HTERT RPE-1 (cell line): ENCODE results near the gene LMO3.
"Not testable (repeated sequence)": the region's sequence is repeated elsewhere in the genome, so short reads cannot be mapped to it uniquely, and the experiment has no call there.

ENCODE experiments used
- in situ Hi-C: fragments of 300-500 bp; cut with MboI; formaldehyde crosslinking; loops from 4 replicates; pipeline ENCODE4 v1.14.3; 2020; ENCODE audit warnings: low sequenced_read_pairs

Gene LMO3

GRCh38 chr12:16553457-16553856 is 52.5 kb downstream of the LMO3 start:
- in situ Hi-C loops: no loop called here

GRCh38 chr12:16552301-16552700 is 53.7 kb downstream of the LMO3 start:
- in situ Hi-C loops: no loop called here

GRCh38 chr12:16545836-16546235 is 60.1 kb downstream of the LMO3 start:
- in situ Hi-C loops: no loop called here

DNA sequence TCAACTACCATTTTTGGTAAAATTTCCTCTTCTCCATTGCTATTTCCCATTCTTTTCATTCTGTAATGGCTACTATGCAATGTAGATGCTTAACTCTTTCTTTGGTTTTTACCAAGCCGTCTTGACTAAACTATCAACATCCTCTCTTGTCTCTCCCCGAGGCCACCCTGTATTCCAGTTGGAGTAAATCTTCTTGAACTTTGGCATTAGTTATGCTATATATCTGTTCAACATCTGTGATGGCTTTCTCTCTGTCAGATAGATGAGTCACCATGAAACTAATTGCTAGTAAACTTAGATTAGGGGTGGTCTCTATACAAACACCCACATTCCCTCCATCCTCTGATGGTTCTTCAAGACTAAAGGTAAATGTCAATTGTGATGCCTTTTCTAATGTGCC is 63.4 kb downstream of the LMO3 start:
- in situ Hi-C loops: no loop called here

- in situ Hi-C loops: not testable (repeated sequence)
Observed at GRCh38 chr12:16537652-16538051, 68.3 kb downstream of the LMO3 start.

DNA sequence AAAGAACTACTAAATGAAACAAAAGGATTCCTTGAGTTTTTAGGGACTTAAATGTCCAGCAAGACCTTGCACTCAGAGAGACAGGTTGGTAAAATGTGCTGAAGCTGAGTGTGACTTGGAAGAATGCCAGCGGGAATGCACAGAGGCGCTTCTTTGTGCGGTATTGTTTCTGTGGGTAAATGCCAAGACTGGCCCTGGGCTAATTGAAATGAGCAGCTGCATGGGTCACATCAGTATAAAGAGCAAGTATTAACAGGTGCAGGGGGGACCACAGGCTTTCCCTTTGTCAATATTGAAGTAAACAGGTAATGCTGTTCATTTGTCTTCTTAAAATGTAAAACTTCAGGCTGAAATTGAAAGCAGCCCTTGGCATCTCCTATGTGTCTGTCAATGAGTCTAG is 74.3 kb downstream of the LMO3 start:
- in situ Hi-C loops: no loop called here

- in situ Hi-C loops: no loop called here
Observed at GRCh38 chr12:16530268-16530850, 75.6 kb downstream of the LMO3 start.

- in situ Hi-C loops: no loop called here
Observed at GRCh38 chr12:16526693-16527092, 79.3 kb downstream of the LMO3 start.

DNA sequence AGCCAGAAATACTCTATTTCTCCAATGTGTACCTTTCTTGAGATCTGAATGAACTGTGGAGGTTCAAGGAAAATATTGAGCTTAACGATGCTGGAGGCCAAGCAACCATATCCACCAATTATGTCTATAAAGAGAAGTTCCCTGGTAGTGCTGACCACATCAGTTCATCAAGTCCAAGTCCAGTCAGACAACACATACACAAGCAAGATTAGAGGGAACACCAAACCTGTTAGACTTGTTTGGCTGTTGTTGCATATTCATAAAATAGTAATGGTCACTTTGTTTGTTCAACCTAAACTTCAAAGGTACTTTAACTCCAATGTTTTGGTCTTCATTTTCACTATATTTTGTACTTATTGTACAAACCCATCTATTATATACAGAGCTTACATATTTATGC is 81.6 kb downstream of the LMO3 start:
- in situ Hi-C loops: no loop called here

DNA sequence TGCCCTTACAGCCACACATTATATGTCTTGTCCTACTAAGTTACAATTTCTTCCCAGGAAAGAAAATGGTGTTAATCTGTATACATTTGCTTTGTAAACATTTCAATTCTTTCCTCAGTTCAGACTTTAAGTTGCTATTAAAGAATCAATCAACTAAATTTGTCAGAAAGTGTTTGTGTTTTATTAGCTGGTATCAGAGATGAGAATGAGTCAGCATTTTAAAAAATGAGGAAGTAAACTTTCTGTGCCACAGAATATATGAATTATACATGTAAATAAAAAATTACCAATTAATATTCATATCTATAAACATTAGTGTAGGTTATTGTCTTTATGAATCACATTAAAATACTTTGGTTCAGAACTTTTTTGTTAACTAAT is 82.0 kb downstream of the LMO3 start:
- in situ Hi-C loops: no loop called here

DNA sequence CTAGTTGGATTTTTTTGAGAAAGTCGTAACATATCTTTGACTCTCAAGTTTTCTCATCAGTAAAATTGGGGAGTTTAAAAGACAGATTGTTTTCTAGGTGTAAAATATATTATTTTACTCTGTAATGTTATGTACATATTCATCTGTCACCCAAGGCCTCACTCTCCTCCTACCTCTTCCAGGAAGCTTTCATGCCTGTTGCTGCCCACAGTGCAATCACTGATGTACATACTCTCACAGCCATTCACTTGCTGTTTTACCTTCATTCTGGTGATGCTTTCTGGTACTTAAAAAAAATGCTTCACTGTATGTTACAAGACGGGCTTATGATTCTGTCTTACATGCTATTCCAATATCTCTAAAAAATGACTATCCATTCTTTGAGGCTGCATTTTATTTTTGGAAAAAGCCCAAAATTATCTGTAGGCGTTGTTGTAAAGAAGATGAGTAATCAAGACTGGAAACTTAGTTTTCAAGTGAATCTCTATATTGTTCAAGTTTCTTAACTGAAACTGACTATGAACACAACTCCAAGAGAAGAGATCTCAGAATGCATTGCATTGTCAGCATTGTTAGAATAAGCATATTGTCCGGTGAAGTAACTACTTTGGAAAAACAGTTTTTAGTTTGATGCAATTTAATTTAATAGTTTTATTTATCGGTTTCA is 82.5 kb downstream of the LMO3 start:
- in situ Hi-C loops: no loop called here

DNA sequence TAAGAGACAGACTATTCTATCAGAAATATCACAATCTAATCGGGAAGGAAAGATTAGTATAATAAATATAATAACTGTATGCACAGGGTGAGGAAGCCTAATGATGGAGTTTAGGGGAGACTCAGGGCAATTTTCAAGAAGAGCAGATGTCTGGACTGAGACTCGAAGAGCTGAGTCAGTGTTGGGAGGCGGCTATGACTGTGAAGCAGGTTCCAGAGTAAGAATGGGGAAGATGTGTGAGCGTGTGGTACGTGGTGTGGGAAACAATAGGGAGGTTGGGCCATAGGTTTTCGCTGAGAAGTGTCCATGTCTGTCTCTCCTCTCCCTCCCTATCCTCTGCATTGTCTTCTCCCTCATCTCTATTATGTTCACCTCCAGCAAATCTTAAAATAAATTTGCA is 85.6 kb downstream of the LMO3 start:
- in situ Hi-C loops: no loop called here

GRCh38 chr12:16515666-16516065 is 90.3 kb downstream of the LMO3 start:
- in situ Hi-C loops: no loop called here

- in situ Hi-C loops: no loop called here
Observed at GRCh38 chr12:16513231-16513630, 92.7 kb downstream of the LMO3 start.

GRCh38 chr12:16509411-16509810 is 96.6 kb downstream of the LMO3 start:
- in situ Hi-C loops: no loop called here

DNA sequence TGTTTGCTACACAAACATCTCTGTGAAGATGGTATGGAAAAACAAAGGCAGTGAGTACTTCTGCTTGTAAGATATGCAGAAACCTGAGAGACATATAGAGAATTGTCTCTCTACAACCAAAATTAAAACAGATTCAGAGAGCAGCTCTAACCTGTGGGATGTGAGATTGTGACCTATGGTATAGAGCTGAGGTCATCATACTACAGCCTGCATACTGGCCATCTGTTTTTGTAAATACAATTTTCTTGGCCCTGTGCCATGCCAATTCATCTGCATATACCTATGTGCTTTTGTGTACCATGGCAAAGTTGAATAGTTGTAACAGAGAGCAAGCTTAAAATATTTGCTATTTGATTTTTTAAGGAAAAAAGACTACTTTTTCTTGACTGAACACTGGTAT is 99.6 kb downstream of the LMO3 start:
- in situ Hi-C loops: no loop called here

DNA sequence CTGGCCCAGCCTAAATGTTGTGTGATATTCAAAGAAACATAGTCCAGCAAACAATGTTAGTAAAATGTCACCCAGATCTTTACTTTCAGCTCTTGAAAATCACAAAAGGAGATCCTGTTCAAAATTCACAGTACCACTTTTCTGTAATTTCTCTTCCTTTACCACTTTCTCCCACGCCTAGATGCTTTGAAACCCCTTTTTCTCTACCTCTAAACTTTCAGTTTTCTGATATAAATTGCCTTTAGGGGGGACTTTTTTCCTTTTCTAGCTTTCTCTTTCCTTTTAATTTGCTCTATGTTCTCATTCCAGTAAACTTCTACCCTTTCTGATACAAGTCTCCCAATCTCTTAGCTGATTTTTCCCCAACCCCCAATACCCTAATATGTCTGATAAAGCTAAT is 101.8 kb downstream of the LMO3 start:
- in situ Hi-C loops: no loop called here

DNA sequence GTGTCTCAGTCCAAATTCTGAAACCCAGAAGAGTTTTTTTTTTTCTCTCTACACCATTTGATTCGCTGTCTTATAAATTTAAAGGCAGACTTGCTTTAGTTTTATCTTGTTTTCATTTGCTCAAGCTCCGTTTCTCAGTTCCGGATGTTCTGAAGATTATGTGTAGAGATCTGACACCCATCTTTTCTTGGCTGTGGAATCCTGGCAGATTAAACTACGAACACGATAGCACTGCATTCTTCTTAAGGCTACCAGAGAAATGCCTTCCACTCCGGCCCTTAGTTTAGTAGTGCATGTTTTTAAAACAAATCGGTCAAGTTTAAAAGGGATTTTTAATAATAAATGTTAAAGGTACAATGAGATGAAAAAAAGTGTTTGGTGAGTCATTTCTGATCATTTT is 106.4 kb downstream of the LMO3 start:
- in situ Hi-C loops: no loop called here
